AG09319 (cell line): Measurements from ENCODE around the gene EXOG.
"Not testable (repeated sequence)": the region's sequence is repeated elsewhere in the genome, so short reads cannot be mapped to it uniquely, and the experiment has no call there.

ENCODE experiments used
- DNase-seq: peaks from one replicate; pipeline ENCODE4 v3.0.0-alpha.2; 2010; ENCODE audit warnings: low read depth; ENCODE audit errors: extremely low read depth
- CTCF ChIP-seq: IDR thresholded peaks from 2 replicates; pipeline ENCODE4 v1.5.1; 2011; ENCODE audit warnings: low read depth, mild to moderate bottlenecking, inconsistent platforms, low read length, moderate library complexity

Gene EXOG

GRCh38 chr3:38565339-38566214, 69.4 kb downstream of the EXOG start:
- no peak for DNase-seq
- TF ChIP-seq CTCF, result no peak

GRCh38 chr3:38566215-38566528, 70.0 kb downstream of the EXOG start:
- DNase-seq, result no peak
- TF ChIP-seq CTCF, result no peak

GRCh38 chr3:38566794-38567193, 70.7 kb downstream of the EXOG start:
- not testable (repeated sequence) for DNase-seq

GRCh38 chr3:38567498-38567897, 71.4 kb downstream of the EXOG start:
- DNase-seq, result no peak
- TF ChIP-seq CTCF, result no peak

DNA sequence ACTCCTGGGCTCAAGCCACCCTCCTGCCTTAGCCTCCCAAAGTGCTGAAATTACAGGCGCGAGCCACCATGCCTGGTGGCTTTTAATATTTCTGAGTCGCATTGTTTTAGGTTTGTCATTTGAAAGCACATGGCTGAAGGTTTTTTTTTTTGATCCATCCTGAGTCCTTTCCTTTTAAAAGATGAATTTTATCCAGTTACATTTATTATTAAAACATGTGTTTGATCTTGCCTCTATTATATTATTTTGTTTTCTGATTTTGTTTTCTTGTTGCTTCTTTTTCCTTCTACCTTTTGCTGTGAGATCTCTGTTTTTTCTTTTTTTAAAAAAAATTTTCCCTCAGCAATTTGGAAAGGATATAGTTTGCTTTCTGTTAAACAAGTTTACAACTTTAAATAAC, 77.0 kb downstream of the EXOG start:
- DNase-seq, result no peak
- no peak for TF ChIP-seq CTCF

DNA sequence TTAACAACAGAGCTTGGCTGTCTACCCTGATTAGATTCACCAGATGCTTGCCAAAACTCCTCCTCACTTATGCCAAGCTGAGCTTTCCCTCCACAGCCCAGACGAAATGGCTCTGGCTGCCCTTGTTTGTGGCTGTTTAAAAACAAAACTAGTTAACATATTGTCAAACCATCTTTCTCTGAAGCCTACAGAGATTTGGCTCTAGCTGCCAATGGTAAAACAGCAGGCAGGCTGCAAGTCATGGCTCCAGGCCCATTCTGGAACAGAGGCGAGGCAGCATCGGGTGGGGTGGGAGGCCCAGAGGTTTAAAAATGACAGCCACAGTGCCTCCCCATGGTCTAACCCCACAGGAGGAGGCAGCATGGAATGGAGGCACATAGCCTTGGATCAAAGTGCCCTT, 77.4 kb downstream of the EXOG start:
- TF ChIP-seq CTCF, result no peak
- no peak for DNase-seq

DNA sequence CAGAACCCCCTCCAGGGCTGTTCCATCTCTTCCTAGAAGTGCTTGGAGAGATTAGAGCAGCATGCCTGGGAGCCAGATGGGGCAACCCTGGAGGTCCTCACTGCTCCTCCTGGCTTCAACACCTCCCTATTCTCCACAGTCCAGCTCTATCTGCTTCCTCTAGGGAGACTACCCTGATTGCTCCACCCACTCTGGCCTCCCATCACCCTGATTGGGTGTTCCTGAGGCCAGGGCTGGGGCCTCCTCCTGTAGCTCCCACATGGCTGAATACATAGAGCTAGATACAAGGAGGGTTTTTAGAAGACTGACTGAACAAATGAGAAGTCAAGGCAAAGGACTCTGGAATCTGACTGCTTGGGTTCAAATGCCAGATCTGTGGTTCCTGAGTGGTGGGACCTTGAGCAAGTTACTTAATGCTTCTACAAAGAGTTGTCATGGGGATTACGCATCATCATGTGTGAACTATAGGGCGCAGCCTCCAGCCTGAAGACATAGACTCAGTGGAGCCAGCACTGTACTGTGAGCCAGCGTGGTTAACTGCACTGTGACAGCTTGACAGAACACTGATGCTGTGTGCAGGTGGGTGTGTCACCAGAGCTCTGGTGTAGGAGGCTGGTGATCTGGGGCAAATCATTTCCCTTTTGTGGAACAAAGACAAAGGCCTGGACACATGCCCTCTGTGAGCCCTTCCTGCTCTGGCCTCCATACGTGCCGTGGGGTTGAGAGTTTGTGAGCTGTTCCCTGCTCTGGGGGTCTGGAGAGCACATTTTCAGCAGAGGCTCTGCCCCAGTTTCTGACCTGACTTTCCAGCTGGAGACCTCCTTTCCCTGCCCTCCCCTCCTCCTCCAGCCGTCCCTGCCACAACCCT, 78.5 kb downstream of the EXOG start:
- DNase-seq, result no peak
- no peak for TF ChIP-seq CTCF
